ENCODE measurements around the gene RREB1. TPM values are rescaled to one million over a fixed set of nuclear protein-coding genes. Genes with fewer than 3 reads are reported as not detected.

The RREB1 gene
- total and polyA plus RNA-seq, 7 donors: 6.0 to 31.9 (median 20.7) TPM

GRCh38 chr6:7298113-7298512, 190.4 kb downstream of the RREB1 start:
- no peaks in the 10 kb centered on the region for H3K27me3 ChIP-seq
- H3K9me3 ChIP-seq: no peaks in the 10 kb centered on the region
- H3K27ac ChIP-seq: no peak overlapping the region
- no peak for DNase-seq
- WGBS, 2 donors: 91 to 93% methylated on average over 1 of the region's 1 CpG
- H3K36me3 ChIP-seq: peaks cover 24 to 99% (median 46%) of the 10 kb centered on the region in 4 donors
- H3K4me3 ChIP-seq: no peak overlapping the region
- TF ChIP-seq POLR2AphosphoS5 (IDR thresholded peaks at IDR 0.05) (no peak), POLR2A (IDR thresholded peaks at IDR 0.05) (no peak), CTCF (IDR thresholded peaks at IDR 0.05) (no peak), EP300 (IDR thresholded peaks at IDR 0.05) (no peak)
- no peaks in the 10 kb centered on the region for H3K4me1 ChIP-seq
- intact Hi-C loops (cut with DNase I): no loop called here

- H3K4me1 ChIP-seq: no peaks in the 10 kb centered on the region
- no peak for DNase-seq
- H3K9me3 ChIP-seq: no peaks in the 10 kb centered on the region
- WGBS, 2 donors: 73 to 85% methylated on average over 5 of the region's 5 CpGs
- intact Hi-C loops (cut with DNase I): loop anchor here (10.0 kb wide), 1 partner anchor 294 kb away; the partner anchor contains the start of gene SNRNP48
- no peak overlapping the region for H3K27ac ChIP-seq
- no peak overlapping the region for H3K4me3 ChIP-seq
- no peaks in the 10 kb centered on the region for H3K27me3 ChIP-seq
- H3K36me3 ChIP-seq: peaks cover 24 to 98% (median 44%) of the 10 kb centered on the region in 4 donors
- TF ChIP-seq EP300 (IDR thresholded peaks at IDR 0.05) (no peak), POLR2AphosphoS5 (IDR thresholded peaks at IDR 0.05) (no peak), CTCF (IDR thresholded peaks at IDR 0.05) (no peak), POLR2A (IDR thresholded peaks at IDR 0.05) (no peak)
Observed at GRCh38 chr6:7300926-7301325, 193.2 kb downstream of the RREB1 start.

Small RNA genes lying within 50 kb of the gene (small RNA-seq; reads per million reads assigned to genes)
- 0 reads per million in 3 donors for gene RF00019

Other genes starting within 250 kb of the RREB1 start
- gene SSR1, start 205.2 kb downstream of the RREB1 start, total RNA-seq: 10 to 100 TPM; 24.1 to 53.9 (median 33.3) TPM
- gene SSR1, start 205.2 kb downstream of the RREB1 start, polyA plus RNA-seq: 10 to 100 TPM; 10.8 to 55.1 (median 24.3) TPM

Measured in sigmoid colon (tissue), 7 donors.